ENCODE measurements around the gene RXFP1. TPM values are rescaled to one million over a fixed set of nuclear protein-coding genes. Genes with fewer than 3 reads are reported as not detected.

The RXFP1 gene
- total RNA-seq, 1 experiment from 2014 or later, result not detected

DNA sequence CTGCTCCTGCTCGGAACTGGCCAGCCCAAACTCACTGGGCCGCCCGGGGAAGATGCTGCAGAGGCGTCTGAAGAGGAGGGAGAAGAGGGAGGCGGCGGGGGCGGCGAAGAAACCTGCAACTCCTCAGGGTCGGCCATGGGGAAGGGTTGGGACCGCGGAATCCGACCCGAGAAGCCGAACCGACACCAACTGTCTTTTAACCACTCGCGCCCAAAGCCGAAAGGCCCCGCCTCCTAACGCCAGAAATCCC lies 149.9 kb downstream of the RXFP1 start, which contains the start of gene C4orf46:
TSS of gene C4orf46 (minus strand) at position 223 of the 250 bp plus-strand sequence. CDS start at position 137, 86 bp downstream.
- no peak for DNase-seq (ENCODE audit: low read depth)

- peak; percentile 98 for DNase-seq (ENCODE audit: low read depth)
Measured at GRCh38 chr4:158671915-158672806, 150.5 kb downstream of the RXFP1 start, which contains the start of gene ETFDH. ETFDH (plus strand) TSS chr4:158672296; CDS start chr4:158672457, 161 bp downstream.

DNA sequence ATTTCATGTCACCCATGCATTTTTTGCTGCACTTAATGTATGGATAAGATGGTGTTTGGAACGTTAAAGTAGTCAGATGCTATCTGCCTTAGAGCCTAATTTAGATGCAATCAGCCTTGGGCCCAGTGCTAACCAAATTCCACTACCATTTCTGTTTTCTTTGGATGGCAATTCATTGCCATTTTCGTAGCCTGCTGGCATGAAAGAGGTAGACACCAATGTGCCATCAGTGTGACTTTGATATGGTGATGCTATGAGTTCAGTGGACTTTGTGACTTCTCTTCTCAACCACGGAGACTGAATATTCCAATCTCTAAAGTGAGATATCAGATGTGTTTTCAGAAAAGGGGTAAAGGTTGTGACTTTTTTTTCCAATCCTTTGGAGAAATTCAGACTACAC lies 152.0 kb downstream of the RXFP1 start:
- no peak for DNase-seq (ENCODE audit: low read depth)

DNA sequence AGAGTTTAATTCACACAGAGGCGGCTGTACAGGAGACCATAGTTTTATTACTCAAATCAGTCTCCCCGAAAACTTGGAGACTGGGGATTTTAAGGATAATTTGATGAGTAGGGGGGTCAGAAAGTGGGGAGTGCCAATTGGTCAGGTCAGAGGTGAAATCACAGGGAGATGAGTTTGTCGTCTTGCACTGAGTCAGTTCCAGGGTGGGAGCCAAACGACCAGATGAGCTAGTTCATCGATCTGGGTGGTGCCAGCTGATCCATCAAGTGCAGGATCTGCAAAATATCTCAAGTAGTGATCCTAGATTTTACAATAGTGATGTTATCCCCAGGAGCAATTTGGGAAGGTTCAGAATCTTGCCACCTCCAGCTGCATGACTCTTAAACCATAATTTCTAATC lies 154.4 kb downstream of the RXFP1 start:
- no peak for DNase-seq (ENCODE audit: low read depth)

GRCh38 chr4:158678767-158679166 lies 157.1 kb downstream of the RXFP1 start:
- no peak for DNase-seq (ENCODE audit: low read depth)

DNA sequence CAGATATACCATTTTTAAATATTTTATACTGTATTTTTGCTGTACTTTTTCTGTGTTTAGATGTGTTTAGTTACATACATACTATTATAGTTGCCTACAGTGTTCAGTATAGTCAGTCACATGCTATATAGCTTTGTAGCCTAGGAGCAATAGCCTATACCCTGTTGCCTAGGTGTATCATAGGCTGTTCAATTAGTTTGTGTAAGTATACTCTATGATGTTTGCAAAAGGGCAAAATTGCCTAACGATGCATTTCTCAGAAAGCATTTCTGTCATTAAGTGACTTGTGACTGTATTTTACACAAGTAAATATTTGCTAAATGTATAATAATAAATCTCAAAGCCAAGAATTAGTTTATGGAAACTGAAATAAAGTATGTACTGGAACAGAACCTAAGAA lies 159.9 kb downstream of the RXFP1 start:
- DNase-seq (ENCODE audit: low read depth), result no peak

DNA sequence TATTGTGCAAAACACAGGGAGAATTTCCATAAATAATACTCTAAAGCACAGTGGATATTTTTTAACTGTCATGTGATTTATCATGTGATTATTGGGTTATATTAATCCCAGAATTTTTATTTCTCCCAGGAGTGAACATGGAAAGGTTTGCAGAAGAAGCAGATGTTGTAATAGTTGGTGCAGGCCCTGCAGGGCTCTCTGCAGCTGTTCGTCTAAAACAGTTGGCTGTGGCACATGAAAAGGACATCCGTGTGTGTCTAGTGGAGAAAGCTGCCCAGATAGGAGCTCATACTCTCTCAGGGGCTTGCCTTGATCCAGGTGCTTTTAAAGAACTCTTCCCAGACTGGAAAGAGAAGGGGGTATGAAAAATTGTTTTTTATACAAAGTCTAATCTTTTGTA lies 160.4 kb downstream of the RXFP1 start:
- no peak for DNase-seq (ENCODE audit: low read depth)

DNA sequence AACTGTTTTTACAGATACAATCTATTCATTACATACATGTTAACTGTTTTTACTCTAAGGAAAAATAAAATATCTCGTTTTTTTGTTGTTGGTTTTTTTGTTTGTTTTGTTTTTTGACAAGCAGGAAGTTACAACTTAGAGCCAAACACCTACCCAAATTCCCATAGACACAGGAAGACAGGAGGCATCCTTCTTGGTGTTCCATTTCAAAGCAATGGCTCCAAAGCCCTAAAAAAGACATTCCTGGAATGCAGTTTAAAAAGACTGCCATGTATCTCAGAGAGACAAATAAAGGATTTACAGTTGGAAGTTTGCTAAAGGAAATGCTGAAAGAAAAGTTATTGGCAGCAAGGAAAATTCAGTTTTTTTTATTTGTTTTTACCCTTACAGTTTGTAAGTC lies 167.1 kb downstream of the RXFP1 start:
- no peak for DNase-seq (ENCODE audit: low read depth)

Other genes starting within 250 kb of the RXFP1 start
- 26.6 and 30.9 TPM in 2 replicates for gene C4orf46, start 150.0 kb downstream of the RXFP1 start, total RNA-seq (2014; rRNA removed; shearing (Covaris generic))
- gene ETFDH, start 150.4 kb downstream of the RXFP1 start, total RNA-seq (2014; rRNA removed; shearing (Covaris generic)), result 12.5 and 17.2 TPM in 2 replicates
- gene PPID, start 201.5 kb downstream of the RXFP1 start, total RNA-seq (2014; rRNA removed; shearing (Covaris generic)), result 38.8 and 51.1 TPM in 2 replicates
- gene FNIP2, start 247.1 kb downstream of the RXFP1 start, total RNA-seq (2014; rRNA removed; shearing (Covaris generic)), result 6.2 and 10.0 TPM in 2 replicates

Data from RPMI7951 (cell line).